ENCODE measurements around the gene FTCD. TPM values are rescaled to one million over a fixed set of nuclear protein-coding genes. Genes with fewer than 3 reads are reported as not detected.

FTCD gene
- total RNA-seq, 2 donors from 2014 or later, result 0.27 TPM; not detected in 1

- Histone ChIP-seq H3K36me3 (peaks cover 75% of the 10 kb centered on the region), H3K27me3 (replicated peaks; ENCODE audit: insufficient read depth) (no peaks in the 10 kb centered on the region), H3K9me3 (no peaks in the 10 kb centered on the region), H3K4me3 (no peak overlapping the region), H3K4me1 (ENCODE audit: control insufficient read depth in 1 of 2, low read depth in 2 of 2) (no peaks in the 10 kb centered on the region), H3K27ac (no peak overlapping the region)
- DNase-seq (ENCODE audit: low spot score) (no peak), ATAC-seq (ENCODE audit: insufficient number of reproducible peaks, low FRiP score, low read depth) (no peak)
- TF ChIP-seq, protein P1, sequence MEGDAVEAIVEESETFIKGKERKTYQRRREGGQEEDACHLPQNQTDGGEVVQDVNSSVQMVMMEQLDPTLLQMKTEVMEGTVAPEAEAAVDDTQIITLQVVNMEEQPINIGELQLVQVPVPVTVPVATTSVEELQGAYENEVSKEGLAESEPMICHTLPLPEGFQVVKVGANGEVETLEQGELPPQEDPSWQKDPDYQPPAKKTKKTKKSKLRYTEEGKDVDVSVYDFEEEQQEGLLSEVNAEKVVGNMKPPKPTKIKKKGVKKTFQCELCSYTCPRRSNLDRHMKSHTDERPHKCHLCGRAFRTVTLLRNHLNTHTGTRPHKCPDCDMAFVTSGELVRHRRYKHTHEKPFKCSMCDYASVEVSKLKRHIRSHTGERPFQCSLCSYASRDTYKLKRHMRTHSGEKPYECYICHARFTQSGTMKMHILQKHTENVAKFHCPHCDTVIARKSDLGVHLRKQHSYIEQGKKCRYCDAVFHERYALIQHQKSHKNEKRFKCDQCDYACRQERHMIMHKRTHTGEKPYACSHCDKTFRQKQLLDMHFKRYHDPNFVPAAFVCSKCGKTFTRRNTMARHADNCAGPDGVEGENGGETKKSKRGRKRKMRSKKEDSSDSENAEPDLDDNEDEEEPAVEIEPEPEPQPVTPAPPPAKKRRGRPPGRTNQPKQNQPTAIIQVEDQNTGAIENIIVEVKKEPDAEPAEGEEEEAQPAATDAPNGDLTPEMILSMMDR (IDR thresholded peaks at IDR 0.05), result no peak
Measured at GRCh38 chr21:46193829-46194373, 38.5 kb upstream of the FTCD start.

GRCh38 chr21:46191686-46192575 lies 36.6 kb upstream of the FTCD start:
- DNase-seq (ENCODE audit: low spot score) (no peak), ATAC-seq (ENCODE audit: insufficient number of reproducible peaks, low FRiP score, low read depth) (no peak)
- no peaks in the 10 kb centered on the region for H3K27me3 ChIP-seq (replicated peaks; ENCODE audit: insufficient read depth)
- TF ChIP-seq, protein P1 (IDR thresholded peaks at IDR 0.05), result no peak
- H3K36me3 ChIP-seq, result peaks cover 68% of the 10 kb centered on the region
- no peak overlapping the region for H3K4me3 ChIP-seq
- no peaks in the 10 kb centered on the region for H3K4me1 ChIP-seq (ENCODE audit: control insufficient read depth in 1 of 2, low read depth in 2 of 2)
- no peak overlapping the region for H3K27ac ChIP-seq
- H3K9me3 ChIP-seq, result no peaks in the 10 kb centered on the region

DNA sequence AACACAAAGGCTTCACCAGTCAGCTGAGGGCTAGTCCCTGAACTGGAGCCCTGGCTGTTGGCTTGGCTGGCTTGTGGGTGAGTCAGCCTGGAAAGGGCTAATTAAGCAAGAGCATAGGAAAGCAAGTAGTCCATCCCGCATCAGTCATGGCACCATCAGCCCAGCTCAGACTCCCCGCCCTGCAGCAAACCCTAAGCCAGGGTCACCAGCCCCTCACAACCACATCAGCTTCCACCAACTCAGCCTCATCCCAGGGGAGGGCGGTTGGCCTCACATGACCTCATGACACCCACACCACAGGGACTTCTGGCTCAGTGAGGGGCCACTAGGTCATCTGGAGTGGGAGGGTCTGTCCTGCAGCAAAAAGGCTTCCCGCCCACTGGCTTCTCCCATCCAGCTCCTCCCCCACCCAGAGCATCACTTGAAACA lies 35.9 kb upstream of the FTCD start:
- Histone ChIP-seq H3K4me1 (ENCODE audit: control insufficient read depth in 1 of 2, low read depth in 2 of 2) (no peaks in the 10 kb centered on the region), H3K27ac (no peak overlapping the region), H3K4me3 (no peak overlapping the region), H3K27me3 (replicated peaks; ENCODE audit: insufficient read depth) (no peaks in the 10 kb centered on the region), H3K9me3 (no peaks in the 10 kb centered on the region), H3K36me3 (peaks cover 62% of the 10 kb centered on the region)
- DNase-seq (ENCODE audit: low spot score) (no peak), ATAC-seq (ENCODE audit: insufficient number of reproducible peaks, low FRiP score, low read depth) (no peak)
- TF ChIP-seq, protein P1 (IDR thresholded peaks at IDR 0.05), result no peak

GRCh38 chr21:46190491-46191131 lies 35.2 kb upstream of the FTCD start:
- Histone ChIP-seq H3K9me3 (no peaks in the 10 kb centered on the region), H3K4me3 (no peak overlapping the region), H3K27ac (no peak overlapping the region), H3K27me3 (replicated peaks; ENCODE audit: insufficient read depth) (no peaks in the 10 kb centered on the region), H3K36me3 (peaks cover 55% of the 10 kb centered on the region), H3K4me1 (ENCODE audit: control insufficient read depth in 1 of 2, low read depth in 2 of 2) (no peaks in the 10 kb centered on the region)
- DNase-seq (ENCODE audit: low spot score) (no peak), ATAC-seq (ENCODE audit: insufficient number of reproducible peaks, low FRiP score, low read depth) (no peak)
- TF ChIP-seq, protein P1 (IDR thresholded peaks at IDR 0.05), result no peak

GRCh38 chr21:46189959-46190490 lies 34.6 kb upstream of the FTCD start:
- ATAC-seq (ENCODE audit: insufficient number of reproducible peaks, low FRiP score, low read depth) (no peak), DNase-seq (ENCODE audit: low spot score) (no peak)
- Histone ChIP-seq H3K4me1 (ENCODE audit: control insufficient read depth in 1 of 2, low read depth in 2 of 2) (no peaks in the 10 kb centered on the region), H3K9me3 (no peaks in the 10 kb centered on the region), H3K36me3 (peaks cover 49% of the 10 kb centered on the region), H3K27me3 (replicated peaks; ENCODE audit: insufficient read depth) (no peaks in the 10 kb centered on the region), H3K4me3 (no peak overlapping the region), H3K27ac (no peak overlapping the region)
- TF ChIP-seq, protein P1 (IDR thresholded peaks at IDR 0.05), result no peak

All from thoracic aorta (tissue), 2 donors.